Measurements from ENCODE around the gene C19orf85. TPM values are rescaled to one million over a fixed set of nuclear protein-coding genes. Genes with fewer than 3 reads are reported as not detected.

Gene C19orf85
- total RNA-seq, 1 experiment from 2014 or later = 0.74 TPM

DNA sequence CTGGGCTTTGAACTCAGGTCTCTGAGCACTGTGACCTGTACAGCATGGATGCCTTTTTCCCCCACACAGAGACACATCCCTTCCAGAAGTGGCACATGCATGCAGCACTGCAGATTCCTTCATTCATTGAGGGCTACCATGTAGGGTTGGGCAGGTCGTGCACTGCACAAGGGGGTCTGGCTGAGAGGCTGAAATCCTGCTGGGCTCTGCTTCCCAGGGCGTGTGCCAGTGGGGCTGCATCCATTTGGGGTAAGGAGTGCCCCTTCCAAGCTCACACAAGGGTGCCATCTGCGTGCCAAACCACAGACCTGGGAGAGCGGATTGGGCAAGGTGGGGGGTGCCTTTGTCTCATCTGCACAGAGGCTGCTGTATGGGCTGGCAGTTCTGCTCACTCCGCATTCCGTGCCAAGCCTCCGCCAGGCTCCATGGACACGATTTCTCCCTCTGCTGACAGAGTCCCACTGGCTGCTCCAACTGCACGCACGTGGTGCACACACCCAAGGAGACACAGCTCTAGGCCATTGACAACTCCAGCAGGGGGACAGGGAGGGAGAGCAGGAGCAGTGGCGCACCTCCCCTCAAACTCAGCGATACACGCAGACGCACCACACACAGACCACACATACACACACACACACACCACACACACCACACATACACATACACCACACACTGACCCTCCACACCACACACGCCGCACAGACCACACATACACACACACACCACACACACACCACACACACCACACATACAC is 17.0 kb downstream of the C19orf85 start:
- CTCF ChIA-PET = interaction anchor here (0.7 kb wide), 1 partner anchor 180 kb away, joined by 6 read pairs; no protein-coding TSS in a partner anchor
- peak; percentile 61 to 68 for DNase-seq
- no peaks in the 10 kb centered on the region for H3K4me1 ChIP-seq (replicated peaks; ENCODE audit: insufficient read depth)
- no TSS peak for BruUV-seq (replicated peaks)
- H3K9me2 ChIP-seq (ENCODE audit: insufficient read depth) = no peaks in the 10 kb centered on the region
- no peaks in the 10 kb centered on the region for H3K79me2 ChIP-seq (ENCODE audit: low read depth)
- H3K27me3 ChIP-seq (ENCODE audit: insufficient read depth, low read depth) = peaks cover 38% of the 10 kb centered on the region
- H3K4me2 ChIP-seq = no peak overlapping the region
- H3K9me3 ChIP-seq (ENCODE audit: insufficient read depth, low read depth) = no peaks in the 10 kb centered on the region; the same call in 1 of the 2 replicates
- TF ChIP-seq, protein P1, sequence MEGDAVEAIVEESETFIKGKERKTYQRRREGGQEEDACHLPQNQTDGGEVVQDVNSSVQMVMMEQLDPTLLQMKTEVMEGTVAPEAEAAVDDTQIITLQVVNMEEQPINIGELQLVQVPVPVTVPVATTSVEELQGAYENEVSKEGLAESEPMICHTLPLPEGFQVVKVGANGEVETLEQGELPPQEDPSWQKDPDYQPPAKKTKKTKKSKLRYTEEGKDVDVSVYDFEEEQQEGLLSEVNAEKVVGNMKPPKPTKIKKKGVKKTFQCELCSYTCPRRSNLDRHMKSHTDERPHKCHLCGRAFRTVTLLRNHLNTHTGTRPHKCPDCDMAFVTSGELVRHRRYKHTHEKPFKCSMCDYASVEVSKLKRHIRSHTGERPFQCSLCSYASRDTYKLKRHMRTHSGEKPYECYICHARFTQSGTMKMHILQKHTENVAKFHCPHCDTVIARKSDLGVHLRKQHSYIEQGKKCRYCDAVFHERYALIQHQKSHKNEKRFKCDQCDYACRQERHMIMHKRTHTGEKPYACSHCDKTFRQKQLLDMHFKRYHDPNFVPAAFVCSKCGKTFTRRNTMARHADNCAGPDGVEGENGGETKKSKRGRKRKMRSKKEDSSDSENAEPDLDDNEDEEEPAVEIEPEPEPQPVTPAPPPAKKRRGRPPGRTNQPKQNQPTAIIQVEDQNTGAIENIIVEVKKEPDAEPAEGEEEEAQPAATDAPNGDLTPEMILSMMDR (conservative IDR thresholded peaks at IDR 0.05) = no peak
- no peak for TF ChIP-seq EZH2 (IDR thresholded peaks at IDR 0.05; ENCODE audit: low read depth)
- no peak overlapping the region for H3K4me3 ChIP-seq
- no peak overlapping the region for H3K27ac ChIP-seq
- intact Hi-C loops (cut with micrococcal nuclease; ENCODE audit: unreplicated experiment) = no loop called here
- POLR2A ChIA-PET (ENCODE audit: unreplicated experiment) = no interaction called here
- no peak overlapping the region for H2AFZ ChIP-seq
- no peaks in the 10 kb centered on the region for H4K20me1 ChIP-seq (ENCODE audit: insufficient read depth)
- H3F3A ChIP-seq (ENCODE audit: insufficient read depth, low read depth) = peaks cover 20% of the 10 kb centered on the region
- H3K36me3 ChIP-seq (ENCODE audit: low read depth) = no peaks in the 10 kb centered on the region

DNA sequence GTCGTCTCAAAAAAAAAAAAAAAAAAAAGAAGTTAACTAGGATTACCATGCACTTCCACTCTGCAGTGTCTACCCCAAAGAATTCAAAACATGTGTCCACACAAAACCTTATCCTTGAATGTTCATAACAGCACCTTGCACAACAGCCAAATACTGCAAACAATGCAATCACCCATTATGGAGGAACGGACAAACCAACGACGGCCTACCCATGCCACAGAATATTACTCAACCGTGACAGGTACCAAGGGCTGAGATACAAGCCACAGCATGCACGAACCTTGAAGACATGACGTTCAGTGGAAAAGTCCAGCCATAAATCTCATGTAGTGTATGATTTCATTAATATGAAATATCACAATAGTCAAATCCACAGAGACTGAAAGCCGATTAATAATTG is 18.5 kb downstream of the C19orf85 start:
- Histone ChIP-seq H3K9me2 (ENCODE audit: insufficient read depth) (no peaks in the 10 kb centered on the region), H3K4me1 (replicated peaks; ENCODE audit: insufficient read depth) (no peaks in the 10 kb centered on the region), H3K4me3 (no peak overlapping the region), H4K20me1 (ENCODE audit: insufficient read depth) (no peaks in the 10 kb centered on the region), H3K79me2 (ENCODE audit: low read depth) (no peaks in the 10 kb centered on the region), H3K9me3 (ENCODE audit: insufficient read depth, low read depth) (no peaks in the 10 kb centered on the region; the same call in 1 of the 2 replicates), H3K27me3 (ENCODE audit: insufficient read depth, low read depth) (peaks cover 49% of the 10 kb centered on the region), H3K36me3 (ENCODE audit: low read depth) (no peaks in the 10 kb centered on the region), H3K27ac (no peak overlapping the region), H3K4me2 (no peak overlapping the region), H3F3A (ENCODE audit: insufficient read depth, low read depth) (peaks cover 20% of the 10 kb centered on the region), H2AFZ (no peak overlapping the region)
- intact Hi-C loops (cut with micrococcal nuclease; ENCODE audit: unreplicated experiment) = no loop called here
- POLR2A ChIA-PET (ENCODE audit: unreplicated experiment) = no interaction called here
- BruUV-seq (replicated peaks) = no TSS peak
- TF ChIP-seq, protein P1 (conservative IDR thresholded peaks at IDR 0.05) = no peak
- no peak for TF ChIP-seq EZH2 (IDR thresholded peaks at IDR 0.05; ENCODE audit: low read depth)
- DNase-seq = no peak
- CTCF ChIA-PET = interaction anchor here (0.6 kb wide), 1 partner anchor 22 kb away, joined by 3 read pairs; no protein-coding TSS in a partner anchor

DNA sequence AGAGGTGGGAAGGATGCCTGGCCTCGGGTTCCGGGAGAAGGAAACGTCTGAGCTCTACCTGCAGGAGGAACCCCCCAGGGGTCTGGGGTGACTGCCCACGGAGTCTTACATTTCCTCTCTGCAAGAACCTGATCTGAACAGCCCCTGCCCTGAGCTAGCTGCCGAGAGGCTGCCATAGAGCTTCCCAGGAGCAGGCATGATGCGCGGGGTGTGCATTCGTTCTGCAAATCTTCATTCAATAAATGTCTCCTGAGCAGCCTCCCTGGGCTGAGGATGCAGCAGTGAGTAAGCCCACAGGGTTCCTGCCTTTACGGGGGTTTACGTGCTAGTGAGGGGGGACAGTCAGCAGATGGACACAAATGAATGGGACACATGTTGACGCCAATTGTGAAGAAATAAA is 19.9 kb downstream of the C19orf85 start:
- no peaks in the 10 kb centered on the region for H3K36me3 ChIP-seq (ENCODE audit: low read depth)
- peaks cover 52% of the 10 kb centered on the region for H3K27me3 ChIP-seq (ENCODE audit: insufficient read depth, low read depth)
- POLR2A ChIA-PET (ENCODE audit: unreplicated experiment) = no interaction called here

More for the DNA sequence above, 19.9 kb downstream of the C19orf85 start:
- no peak overlapping the region for H2AFZ ChIP-seq
- no peaks in the 10 kb centered on the region; the same call in 1 of the 2 replicates for H4K20me1 ChIP-seq (ENCODE audit: insufficient read depth)
- intact Hi-C loops (cut with micrococcal nuclease; ENCODE audit: unreplicated experiment) = no loop called here
- peaks cover 19% of the 10 kb centered on the region for H3F3A ChIP-seq (ENCODE audit: insufficient read depth, low read depth)
- no TSS peak for BruUV-seq (replicated peaks)
- TF ChIP-seq, protein P1 (conservative IDR thresholded peaks at IDR 0.05) = no peak
- TF ChIP-seq EZH2 (IDR thresholded peaks at IDR 0.05; ENCODE audit: low read depth) = no peak
- no peaks in the 10 kb centered on the region for H3K4me1 ChIP-seq (replicated peaks; ENCODE audit: insufficient read depth)
- no peaks in the 10 kb centered on the region for H3K79me2 ChIP-seq (ENCODE audit: low read depth)
- no peak overlapping the region for H3K4me2 ChIP-seq
- H3K4me3 ChIP-seq = no peak overlapping the region
- H3K9me3 ChIP-seq (ENCODE audit: insufficient read depth, low read depth) = no peaks in the 10 kb centered on the region; the same call in 1 of the 2 replicates
- no peak for DNase-seq
- CTCF ChIA-PET = no interaction called here
- H3K27ac ChIP-seq = no peak overlapping the region
- H3K9me2 ChIP-seq (ENCODE audit: insufficient read depth) = no peaks in the 10 kb centered on the region

Data from PC-9 (cell line).